MM.1S (cell line): ENCODE data around the gene HEXIM1.

ENCODE experiments used
- DNase-seq: peaks from one replicate; pipeline ENCODE4 v3.0.0-alpha.2; 2015
- H2AFZ ChIP-seq: fragments of 300-600 bp; sonication (generic); 2 replicates; pipeline ENCODE4 v1.6.0; 2016; ENCODE audit warnings: antibody characterized with exemption, low read length
- H3F3A ChIP-seq: fragments of 300-600 bp; sonication (generic); 2 replicates; pipeline ENCODE4 v1.6.1; 2016; ENCODE audit warnings: mild to moderate bottlenecking, antibody characterized with exemption, low read length, moderate library complexity, mixed read lengths; ENCODE audit not compliant: insufficient read depth
- H3K27ac ChIP-seq: fragments of 300-600 bp; sonication (generic); 2 replicates; pipeline ENCODE4 v1.5.1; 2016; ENCODE audit warnings: mild to moderate bottlenecking, low read length
- H3K27me3 ChIP-seq: fragments of 300-600 bp; sonication (generic); replicated peaks from 2 replicates; pipeline ENCODE4 v1.6.0; 2016; ENCODE audit warnings: low read length; ENCODE audit not compliant: insufficient read depth
- H3K36me3 ChIP-seq: fragments of 300-600 bp; sonication (generic); replicated peaks from 2 replicates; pipeline ENCODE4 v1.6.1; 2016; ENCODE audit warnings: mild to moderate bottlenecking, low read length, mixed read lengths; ENCODE audit not compliant: insufficient read depth
- H3K4me1 ChIP-seq: fragments of 300-600 bp; sonication (generic); 2 replicates; pipeline ENCODE4 v1.6.1; 2016; ENCODE audit warnings: low read length, mixed read lengths
- H3K4me2 ChIP-seq: fragments of 300-600 bp; sonication (generic); 2 replicates; pipeline ENCODE4 v1.6.0; 2016; ENCODE audit warnings: low read depth, low read length
- H3K4me3 ChIP-seq: fragments of 300-600 bp; sonication (generic); 2 replicates; pipeline ENCODE4 v1.5.1; 2016; ENCODE audit warnings: low read length, mixed read lengths
- H3K79me2 ChIP-seq: fragments of 300-600 bp; sonication (generic); 2 replicates; pipeline ENCODE4 v1.6.1; 2016; ENCODE audit warnings: mixed run types, low read length, mixed read lengths
- H3K9ac ChIP-seq: fragments of 300-600 bp; sonication (generic); 2 replicates; pipeline ENCODE4 v1.6.1; 2016; ENCODE audit warnings: low read length, mixed read lengths
- H3K9me2 ChIP-seq: fragments of 300-600 bp; sonication (generic); replicated peaks from 2 replicates; pipeline ENCODE4 v1.6.1; 2016; ENCODE audit warnings: mild to moderate bottlenecking, low read length, mixed read lengths; ENCODE audit not compliant: insufficient read depth
- H3K9me3 ChIP-seq: fragments of 300-600 bp; sonication (generic); replicated peaks from 2 replicates; pipeline ENCODE4 v1.6.1; 2016; ENCODE audit warnings: mild to moderate bottlenecking, low read length, mixed read lengths; ENCODE audit not compliant: insufficient read depth
- H4K20me1 ChIP-seq: fragments of 300-600 bp; sonication (generic); 2 replicates; pipeline ENCODE4 v1.6.1; 2016; ENCODE audit warnings: mild to moderate bottlenecking, low read length, moderate library complexity, mixed read lengths; ENCODE audit not compliant: insufficient read depth
- EZH2 ChIP-seq: fragments of 300-600 bp; sonication (generic); optimal IDR thresholded peaks from 2 replicates; pipeline ENCODE3; 2017; ENCODE audit warnings: low read depth, mild to moderate bottlenecking, antibody characterized with exemption, low read length, mixed read lengths
- EZH2phosphoT487 ChIP-seq: fragments of 300-600 bp; sonication (generic); IDR thresholded peaks from 2 replicates; pipeline ENCODE4 v1.6.1; 2018; ENCODE audit warnings: antibody characterized with exemption, low read length
- TF ChIP-seq, protein P1 (sequence below): fragments of 300-600 bp; sonication (generic); IDR thresholded peaks from 2 replicates; pipeline ENCODE4 v1.5.1; 2016; ENCODE audit warnings: antibody characterized with exemption, low read length, mixed read lengths

HEXIM1 gene

DNA sequence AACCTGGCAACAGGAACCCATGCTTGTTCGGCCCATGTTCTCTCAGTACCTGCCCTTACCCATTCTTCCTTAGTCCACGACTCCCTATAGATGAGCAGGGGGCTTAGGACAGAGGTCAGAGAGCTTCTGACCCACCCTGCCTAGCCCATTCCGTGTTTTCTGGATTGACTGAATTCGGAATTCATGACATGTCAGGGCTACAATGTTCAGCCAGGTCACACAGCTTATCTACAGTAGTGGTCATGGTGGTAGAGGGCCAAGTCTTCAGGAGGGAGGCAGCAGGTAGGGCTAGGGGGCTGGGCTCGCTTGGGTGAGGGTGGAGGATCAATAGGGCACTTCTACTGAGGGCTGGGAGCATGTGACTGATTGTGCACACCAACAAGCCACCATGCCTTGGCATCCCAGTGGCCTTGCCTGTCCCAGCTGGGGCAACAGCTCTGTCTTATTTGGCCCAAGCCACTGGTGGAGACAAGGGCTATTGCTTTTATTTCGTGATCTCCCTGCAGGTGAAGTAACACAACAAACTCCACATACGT, 16.5 kb downstream of the HEXIM1 start:
- DNase-seq, result no peak
- Histone ChIP-seq H3K36me3 (no peaks in the 10 kb centered on the region), H3K79me2 (peaks cover 23% of the 10 kb centered on the region), H3K27ac (no peak overlapping the region), H3K4me1 (0 out of 2 replicates have a peak, but pooled peaks cover 9% of the 10 kb centered on the region), H3K4me3 (no peak overlapping the region), H3K9ac (no peak overlapping the region), H3K9me2 (no peaks in the 10 kb centered on the region), H3K27me3 (no peaks in the 10 kb centered on the region), H4K20me1 (no peaks in the 10 kb centered on the region), H3F3A (no peaks in the 10 kb centered on the region), H2AFZ (no peak overlapping the region), H3K9me3 (no peaks in the 10 kb centered on the region), H3K4me2 (no peak overlapping the region)
- TF ChIP-seq, protein P1, sequence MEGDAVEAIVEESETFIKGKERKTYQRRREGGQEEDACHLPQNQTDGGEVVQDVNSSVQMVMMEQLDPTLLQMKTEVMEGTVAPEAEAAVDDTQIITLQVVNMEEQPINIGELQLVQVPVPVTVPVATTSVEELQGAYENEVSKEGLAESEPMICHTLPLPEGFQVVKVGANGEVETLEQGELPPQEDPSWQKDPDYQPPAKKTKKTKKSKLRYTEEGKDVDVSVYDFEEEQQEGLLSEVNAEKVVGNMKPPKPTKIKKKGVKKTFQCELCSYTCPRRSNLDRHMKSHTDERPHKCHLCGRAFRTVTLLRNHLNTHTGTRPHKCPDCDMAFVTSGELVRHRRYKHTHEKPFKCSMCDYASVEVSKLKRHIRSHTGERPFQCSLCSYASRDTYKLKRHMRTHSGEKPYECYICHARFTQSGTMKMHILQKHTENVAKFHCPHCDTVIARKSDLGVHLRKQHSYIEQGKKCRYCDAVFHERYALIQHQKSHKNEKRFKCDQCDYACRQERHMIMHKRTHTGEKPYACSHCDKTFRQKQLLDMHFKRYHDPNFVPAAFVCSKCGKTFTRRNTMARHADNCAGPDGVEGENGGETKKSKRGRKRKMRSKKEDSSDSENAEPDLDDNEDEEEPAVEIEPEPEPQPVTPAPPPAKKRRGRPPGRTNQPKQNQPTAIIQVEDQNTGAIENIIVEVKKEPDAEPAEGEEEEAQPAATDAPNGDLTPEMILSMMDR, result no peak
- TF ChIP-seq EZH2phosphoT487, result no peak
- no peak for TF ChIP-seq EZH2

DNA sequence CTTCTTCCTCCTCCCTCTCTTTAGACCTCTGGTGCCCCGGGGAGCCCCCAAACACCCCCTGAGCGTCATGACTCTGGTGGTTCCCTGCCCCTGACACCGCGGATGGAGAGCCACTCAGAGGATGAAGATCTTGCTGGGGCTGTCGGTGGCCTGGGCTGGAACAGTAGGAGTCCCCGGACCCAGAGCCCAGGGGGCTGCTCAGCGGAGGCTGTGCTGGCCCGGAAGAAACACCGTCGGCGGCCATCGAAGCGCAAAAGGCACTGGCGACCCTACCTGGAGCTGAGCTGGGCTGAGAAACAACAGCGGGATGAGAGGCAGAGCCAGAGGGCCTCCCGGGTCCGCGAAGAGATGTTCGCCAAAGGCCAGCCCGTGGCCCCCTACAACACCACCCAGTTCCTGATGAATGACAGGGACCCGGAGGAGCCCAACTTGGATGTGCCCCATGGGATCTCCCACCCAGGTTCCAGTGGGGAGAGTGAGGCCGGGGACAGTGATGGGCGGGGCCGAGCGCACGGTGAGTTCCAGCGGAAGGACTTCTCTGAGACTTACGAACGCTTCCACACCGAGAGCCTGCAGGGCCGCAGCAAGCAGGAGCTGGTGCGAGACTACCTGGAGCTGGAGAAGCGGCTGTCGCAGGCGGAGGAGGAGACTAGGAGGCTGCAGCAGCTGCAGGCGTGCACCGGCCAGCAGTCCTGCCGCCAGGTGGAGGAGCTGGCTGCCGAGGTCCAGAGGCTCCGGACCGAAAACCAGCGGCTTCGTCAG, 20.9 kb downstream of the HEXIM1 start:
- H3K9me2 ChIP-seq, result no peaks in the 10 kb centered on the region
- H3K27ac ChIP-seq, result no peak overlapping the region
- no peaks in the 10 kb centered on the region for H3K4me1 ChIP-seq
- H3K4me3 ChIP-seq, result no peak overlapping the region
- H3K27me3 ChIP-seq, result no peaks in the 10 kb centered on the region
- no peaks in the 10 kb centered on the region for H3K36me3 ChIP-seq
- H4K20me1 ChIP-seq, result no peaks in the 10 kb centered on the region
- no peak for TF ChIP-seq EZH2
- no peaks in the 10 kb centered on the region for H3K9me3 ChIP-seq
- H2AFZ ChIP-seq, result no peak overlapping the region
- no peak overlapping the region for H3K9ac ChIP-seq
- no peaks in the 10 kb centered on the region for H3K79me2 ChIP-seq
- no peak for DNase-seq
- H3K4me2 ChIP-seq, result no peak overlapping the region
- no peaks in the 10 kb centered on the region for H3F3A ChIP-seq

GRCh38 chr17:45170280-45170930, 22.1 kb downstream of the HEXIM1 start:
- no peaks in the 10 kb centered on the region for H3K9me2 ChIP-seq
- no peak overlapping the region for H3K4me2 ChIP-seq
- TF ChIP-seq EZH2 (no peak), EZH2phosphoT487 (no peak)
- TF ChIP-seq, protein P1, result no peak
- H4K20me1 ChIP-seq, result no peaks in the 10 kb centered on the region
- H3K9me3 ChIP-seq, result no peaks in the 10 kb centered on the region
- DNase-seq, result no peak
- H3K79me2 ChIP-seq, result no peaks in the 10 kb centered on the region
- no peaks in the 10 kb centered on the region for H3K36me3 ChIP-seq
- H2AFZ ChIP-seq, result no peak overlapping the region
- no peaks in the 10 kb centered on the region for H3K4me1 ChIP-seq
- no peak overlapping the region for H3K4me3 ChIP-seq
- H3K27ac ChIP-seq, result no peak overlapping the region
- no peaks in the 10 kb centered on the region for H3K27me3 ChIP-seq
- no peak overlapping the region for H3K9ac ChIP-seq
- H3F3A ChIP-seq, result no peaks in the 10 kb centered on the region

DNA sequence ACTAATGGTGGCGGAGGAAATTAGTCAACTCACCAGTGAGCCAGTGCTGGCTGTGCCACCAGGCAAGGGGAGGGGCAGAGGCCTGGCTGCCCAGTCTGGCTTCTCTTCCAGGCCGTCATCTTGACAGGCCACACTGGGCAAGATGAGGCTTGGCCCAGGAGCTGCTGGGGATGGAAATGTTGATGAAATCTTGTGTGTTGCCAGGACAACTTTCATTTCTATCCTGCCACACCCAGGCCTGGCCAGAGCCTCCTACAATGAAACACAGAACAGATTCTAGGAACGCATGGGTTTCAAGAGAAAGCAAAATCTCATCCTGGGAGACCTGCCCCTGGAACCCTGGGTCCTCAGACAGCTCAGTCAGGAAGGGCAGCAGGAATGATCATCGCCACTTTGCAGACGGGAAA, 22.7 kb downstream of the HEXIM1 start:
- no peaks in the 10 kb centered on the region for H3K9me2 ChIP-seq
- H3K4me3 ChIP-seq, result no peak overlapping the region
- no peaks in the 10 kb centered on the region for H3K9me3 ChIP-seq
- no peaks in the 10 kb centered on the region for H3K27me3 ChIP-seq
- DNase-seq, result no peak
- no peak overlapping the region for H2AFZ ChIP-seq
- TF ChIP-seq, protein P1, result no peak
- no peak for TF ChIP-seq EZH2
- TF ChIP-seq EZH2phosphoT487, result no peak
- H3K27ac ChIP-seq, result no peak overlapping the region
- no peaks in the 10 kb centered on the region for H4K20me1 ChIP-seq
- H3K9ac ChIP-seq, result no peak overlapping the region
- H3K79me2 ChIP-seq, result no peaks in the 10 kb centered on the region
- H3F3A ChIP-seq, result no peaks in the 10 kb centered on the region
- no peaks in the 10 kb centered on the region for H3K4me1 ChIP-seq
- no peak overlapping the region for H3K4me2 ChIP-seq
- no peaks in the 10 kb centered on the region for H3K36me3 ChIP-seq
